HG03565 (cell line): ENCODE results near the gene CENPP.
A peak's percentile ranks its signal among the peaks of the same experiment; 100 is the strongest.

ENCODE experiments used
- ATAC-seq: cut with Tn5 transposase; IDR thresholded peaks from one replicate; pipeline ENCODE4 v1.9.1; 2021; ENCODE audit warnings: mild to moderate bottlenecking, moderate library complexity; ENCODE audit not compliant: unreplicated experiment

Gene CENPP

DNA sequence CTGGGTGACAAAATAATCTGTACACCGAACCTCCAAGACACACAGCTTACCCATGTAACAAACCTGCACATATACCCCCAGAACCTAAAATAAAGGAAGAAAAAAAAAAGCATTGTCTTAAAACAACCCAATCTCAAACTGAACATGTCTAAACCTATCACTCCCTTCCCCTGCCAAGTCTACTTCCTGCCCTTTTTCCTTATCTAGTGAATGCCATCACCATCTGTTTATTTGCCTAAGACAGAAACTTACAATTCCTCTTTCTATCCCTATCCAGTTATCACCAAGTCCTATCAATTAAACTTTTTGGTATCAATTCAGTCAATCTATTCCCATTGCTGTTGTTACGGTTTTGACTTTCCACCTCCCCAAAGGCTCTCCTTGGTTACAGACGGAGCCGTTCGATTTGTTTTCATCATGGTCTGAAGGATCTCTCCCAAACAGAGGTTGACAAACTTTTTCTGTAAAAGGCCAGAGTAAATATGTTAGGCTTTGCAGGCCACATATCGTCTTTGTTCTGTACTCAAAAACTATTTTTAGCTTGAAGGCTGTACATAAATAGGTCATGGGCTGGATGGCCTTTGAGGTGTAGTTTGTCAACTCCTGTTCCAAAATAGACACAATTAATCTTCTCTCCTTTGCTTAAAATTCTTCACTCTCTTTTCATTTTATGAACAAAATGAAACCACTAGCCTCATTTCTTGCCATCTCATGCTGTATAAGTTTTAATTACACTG is 12.7 kb upstream of the CENPP start:
- no peak for ATAC-seq

DNA sequence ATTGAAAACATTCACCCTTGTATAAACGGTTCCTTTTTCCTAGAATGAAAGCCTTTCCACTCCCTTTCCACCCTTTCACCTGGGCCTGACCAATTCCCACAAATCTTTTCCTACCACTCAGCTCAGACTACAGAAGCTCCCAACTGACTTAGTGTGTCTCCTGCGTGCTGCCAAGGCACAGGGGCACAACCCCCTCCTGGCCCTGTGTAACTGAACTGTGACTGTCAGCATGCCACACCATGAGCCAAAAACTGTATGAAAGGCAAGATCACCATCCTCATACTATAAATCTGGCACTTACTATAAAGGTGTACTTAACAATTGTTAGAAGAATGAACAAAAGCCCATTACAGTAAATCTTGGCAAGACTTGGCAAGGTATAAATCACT is 12.1 kb upstream of the CENPP start:
- ATAC-seq = no peak

DNA sequence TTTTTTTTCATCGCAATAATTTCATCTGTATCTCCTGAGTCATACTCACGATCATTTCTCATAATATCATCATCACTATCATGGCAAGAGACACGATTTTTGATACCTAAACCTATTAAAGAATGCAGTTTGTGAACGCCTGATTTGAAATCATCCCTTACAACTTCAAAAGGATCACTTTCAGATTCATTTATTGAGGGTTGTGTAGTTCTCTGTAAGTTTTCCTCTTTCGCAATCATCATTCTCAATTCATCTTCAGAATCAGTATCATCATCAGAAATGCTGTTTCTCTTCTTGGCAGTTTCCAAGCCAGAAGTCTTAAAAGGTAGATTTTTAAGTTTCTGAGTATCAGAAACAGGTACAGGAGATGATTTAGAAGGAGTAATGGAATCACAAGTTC is 10.3 kb upstream of the CENPP start:
- ATAC-seq = no peak

DNA sequence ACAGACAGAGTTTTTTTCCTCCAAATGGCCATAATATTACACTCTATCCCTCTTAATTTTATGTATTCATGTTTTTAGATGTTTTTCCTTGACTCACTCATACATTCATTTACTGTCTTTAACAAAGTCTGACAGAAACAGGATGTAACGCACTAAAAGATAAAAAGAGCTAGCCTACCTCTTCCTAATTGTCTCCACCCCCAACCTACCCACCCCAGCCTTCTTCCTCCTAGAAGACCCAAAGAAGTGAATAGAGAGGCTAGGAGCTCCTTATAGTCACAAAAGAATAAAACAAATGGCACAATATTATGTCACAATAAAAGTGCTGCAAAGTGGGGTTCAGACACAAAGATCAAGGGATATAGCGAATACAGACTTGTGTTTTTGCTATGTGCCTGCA is 1.3 kb upstream of the CENPP start:
- no peak for ATAC-seq

DNA sequence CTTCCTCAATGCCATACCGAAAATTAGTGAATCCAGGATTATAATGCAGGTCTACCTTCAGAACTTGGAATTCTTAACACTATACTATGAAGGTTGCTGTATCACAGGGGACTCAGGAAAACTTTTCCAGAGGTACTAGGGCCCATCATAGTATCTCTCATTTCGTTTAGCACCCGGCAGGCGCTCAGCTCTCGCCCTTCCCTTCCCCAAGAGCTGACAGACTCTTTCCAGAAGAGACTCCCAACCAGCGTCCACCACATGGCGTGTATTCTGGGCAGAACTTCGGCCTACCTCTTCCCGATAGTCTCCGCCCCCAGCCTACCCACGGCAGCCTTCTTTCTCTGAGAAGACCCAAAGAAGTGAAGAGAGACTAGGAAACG is 874 bp upstream of the CENPP start:
- peak; percentile 5 for ATAC-seq

DNA sequence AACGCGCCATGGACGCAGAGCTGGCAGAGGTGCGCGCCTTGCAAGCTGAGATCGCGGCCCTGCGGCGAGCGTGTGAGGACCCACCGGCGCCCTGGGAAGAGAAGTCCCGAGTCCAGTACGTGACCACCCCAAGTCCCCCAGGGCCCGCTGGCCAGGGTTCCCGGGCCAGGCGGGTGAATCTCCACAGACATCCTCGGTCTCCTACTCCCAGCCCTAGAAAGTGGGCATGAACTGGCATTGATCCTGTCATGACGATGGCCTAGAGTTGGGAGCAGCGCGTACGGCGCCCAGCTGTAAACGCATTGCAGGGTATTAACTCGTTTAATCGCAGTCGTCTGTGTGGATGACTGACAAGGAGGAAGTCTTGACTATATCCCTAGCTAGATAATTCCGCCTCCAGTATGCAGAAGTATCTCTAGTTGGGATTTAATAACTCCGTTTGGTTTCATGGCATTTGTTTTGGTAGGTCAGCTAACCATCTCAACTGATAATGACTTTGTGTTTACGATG is 293 bp downstream of the CENPP start:
- ATAC-seq = no peak

DNA sequence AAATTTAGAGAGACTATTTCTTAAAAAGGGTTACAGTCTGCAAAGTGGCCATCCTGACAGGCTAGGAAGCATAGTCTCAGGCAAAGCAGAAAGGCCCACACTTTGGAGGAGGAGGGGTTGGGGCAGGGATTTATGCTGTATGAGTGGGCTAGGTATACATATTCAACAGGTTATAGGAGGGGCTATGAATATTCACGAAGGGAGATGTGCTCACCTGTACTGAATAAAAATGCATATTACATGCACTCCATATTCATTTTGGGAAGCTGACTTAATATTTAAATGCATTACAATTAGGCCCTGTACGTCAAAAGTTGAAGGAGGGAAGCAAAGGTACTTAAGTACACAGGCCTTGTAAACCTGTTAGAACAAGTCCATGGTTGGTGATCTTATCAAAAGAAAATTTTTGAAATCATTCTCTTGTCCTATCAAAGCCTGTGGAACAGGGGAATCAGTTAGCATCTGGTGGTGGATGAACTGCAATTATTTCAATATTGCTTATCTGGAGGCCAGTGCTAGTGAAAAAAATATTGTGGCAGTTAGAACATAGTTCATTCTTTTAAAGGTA is 1.6 kb downstream of the CENPP start:
- ATAC-seq = no peak

DNA sequence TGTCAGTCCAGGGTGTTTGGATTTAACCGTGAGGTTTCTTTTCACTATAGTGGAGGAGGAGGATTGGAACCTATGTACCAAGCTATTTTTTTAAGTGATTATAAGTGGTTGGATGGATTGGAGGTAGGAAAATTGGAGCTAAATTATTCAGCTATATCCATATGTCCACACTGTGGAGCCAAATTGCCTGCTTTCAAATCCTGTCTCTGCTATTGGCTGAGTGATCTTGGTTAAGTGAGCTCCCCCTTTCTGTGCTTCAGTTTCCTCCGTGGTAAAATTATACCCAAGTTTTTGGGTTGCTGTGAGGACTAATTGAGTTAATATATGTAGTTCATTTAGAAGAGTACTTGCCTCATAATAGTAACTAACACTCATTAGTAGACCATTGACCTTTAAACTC is 2.5 kb downstream of the CENPP start:
- ATAC-seq = no peak

DNA sequence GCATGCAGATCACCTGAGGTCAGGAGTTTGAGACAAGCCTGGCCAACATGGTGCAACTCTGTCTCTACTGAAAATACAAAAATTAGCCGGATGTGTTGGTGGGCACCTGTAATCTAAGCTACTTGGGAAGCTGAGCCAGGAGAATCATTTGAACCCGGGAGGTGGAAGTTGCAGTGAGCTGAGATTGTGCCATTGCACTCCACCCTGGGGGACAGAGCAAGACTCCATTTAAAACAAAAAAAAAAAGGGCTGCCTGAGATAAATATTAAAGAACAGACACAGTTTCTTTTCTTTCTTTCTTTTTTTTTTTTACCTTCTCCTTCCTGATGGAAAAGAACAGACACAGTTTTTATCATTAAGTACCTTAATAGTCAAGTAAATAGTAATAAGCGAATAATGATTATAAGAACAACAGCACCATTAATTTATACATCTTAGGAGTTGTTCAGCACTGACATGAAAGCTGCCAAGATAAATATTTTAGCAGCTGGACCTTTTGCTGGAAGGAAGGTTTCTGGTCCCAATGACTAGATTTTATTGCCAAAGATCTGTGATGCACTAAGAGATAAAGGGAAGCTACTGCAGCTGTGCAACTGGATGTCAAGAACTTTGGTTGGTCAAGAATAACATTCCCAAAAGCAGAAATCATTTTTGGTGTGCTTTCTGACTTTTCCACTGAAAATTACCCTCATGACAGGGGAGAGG is 7.0 kb downstream of the CENPP start:
- ATAC-seq = no peak

DNA sequence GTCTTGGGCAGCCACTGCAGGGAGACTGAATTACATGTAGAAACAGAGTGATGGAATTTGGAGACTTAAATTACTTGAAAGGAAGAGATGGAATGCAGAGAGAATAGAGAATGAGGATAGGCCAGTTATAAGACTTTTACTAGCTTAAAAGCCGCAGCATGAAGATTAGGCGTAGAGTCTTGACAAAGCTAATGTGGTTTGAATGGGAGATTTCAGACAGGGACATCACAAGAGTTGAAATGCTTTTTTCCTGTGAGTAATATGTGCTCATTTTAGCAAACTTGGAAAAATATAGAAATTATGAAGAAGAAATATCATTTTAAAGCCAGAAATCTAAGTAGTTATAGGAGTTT is 7.5 kb downstream of the CENPP start:
- ATAC-seq = no peak

DNA sequence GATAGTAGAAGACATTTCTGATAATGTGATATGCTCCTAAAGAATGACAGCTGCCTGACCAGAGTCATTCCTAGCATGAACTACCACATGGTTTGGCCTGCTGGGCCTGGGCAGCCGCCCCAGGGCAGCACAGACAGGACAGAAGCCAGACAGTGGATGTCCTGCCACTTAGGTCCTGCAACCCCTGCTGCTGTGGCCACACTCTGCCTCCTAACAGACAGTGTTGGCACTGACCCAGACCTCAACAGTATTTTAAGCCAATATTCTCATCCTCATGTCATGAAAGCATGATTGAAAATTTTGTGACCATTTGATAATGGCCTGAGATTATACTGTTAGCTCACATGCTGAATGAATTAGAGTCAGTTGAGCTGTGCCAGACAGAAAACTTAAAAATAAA is 15.8 kb downstream of the CENPP start:
- ATAC-seq = no peak

DNA sequence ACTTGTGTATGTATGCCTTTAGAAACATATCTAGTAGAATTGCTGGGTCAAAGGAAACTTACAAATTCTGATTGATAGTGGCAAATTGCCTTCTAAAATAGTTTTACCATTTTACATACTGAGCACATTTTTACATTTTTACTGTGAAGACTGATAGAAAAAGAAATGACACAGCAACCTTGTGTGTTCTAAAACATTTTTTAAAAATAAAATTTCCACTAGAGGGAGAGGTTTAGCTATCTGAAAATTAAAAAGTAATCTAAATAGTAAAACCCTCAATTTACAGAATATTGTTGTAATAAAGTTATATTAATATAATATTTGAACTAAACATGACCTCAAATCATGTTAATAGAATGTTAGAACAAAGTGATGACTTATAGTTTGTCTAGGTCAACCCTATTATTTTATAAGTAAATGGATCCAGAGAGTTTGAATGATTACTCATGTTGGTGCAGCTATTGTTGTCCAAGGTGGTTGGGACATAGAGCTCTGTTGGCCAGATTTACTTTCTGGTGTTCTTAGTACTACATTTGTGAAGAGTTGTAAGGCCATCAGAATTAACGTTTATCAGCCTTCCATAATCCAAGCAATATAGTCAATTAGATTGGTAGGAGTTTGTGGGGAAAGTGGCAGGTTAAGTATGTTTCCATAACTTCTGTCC is 17.2 kb downstream of the CENPP start:
- ATAC-seq = no peak

DNA sequence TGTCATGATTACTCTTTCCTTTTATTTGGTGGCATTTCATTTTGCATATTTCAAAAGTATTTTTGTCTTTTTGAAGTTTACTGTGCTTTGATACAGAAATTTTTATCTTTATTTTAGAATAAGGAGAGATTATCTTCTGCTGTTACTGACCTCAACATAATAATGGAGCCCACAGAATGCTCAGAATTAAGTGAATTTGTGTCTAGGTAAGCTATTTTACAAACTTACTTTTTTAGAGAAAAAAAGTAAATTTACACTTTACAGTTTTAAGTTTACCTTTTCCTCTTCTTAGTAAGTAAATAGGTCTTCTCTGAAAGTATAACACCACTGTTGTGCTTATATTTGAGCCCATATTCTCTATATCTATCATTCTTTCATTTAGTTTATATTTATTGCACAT is 19.8 kb downstream of the CENPP start:
- ATAC-seq = no peak

DNA sequence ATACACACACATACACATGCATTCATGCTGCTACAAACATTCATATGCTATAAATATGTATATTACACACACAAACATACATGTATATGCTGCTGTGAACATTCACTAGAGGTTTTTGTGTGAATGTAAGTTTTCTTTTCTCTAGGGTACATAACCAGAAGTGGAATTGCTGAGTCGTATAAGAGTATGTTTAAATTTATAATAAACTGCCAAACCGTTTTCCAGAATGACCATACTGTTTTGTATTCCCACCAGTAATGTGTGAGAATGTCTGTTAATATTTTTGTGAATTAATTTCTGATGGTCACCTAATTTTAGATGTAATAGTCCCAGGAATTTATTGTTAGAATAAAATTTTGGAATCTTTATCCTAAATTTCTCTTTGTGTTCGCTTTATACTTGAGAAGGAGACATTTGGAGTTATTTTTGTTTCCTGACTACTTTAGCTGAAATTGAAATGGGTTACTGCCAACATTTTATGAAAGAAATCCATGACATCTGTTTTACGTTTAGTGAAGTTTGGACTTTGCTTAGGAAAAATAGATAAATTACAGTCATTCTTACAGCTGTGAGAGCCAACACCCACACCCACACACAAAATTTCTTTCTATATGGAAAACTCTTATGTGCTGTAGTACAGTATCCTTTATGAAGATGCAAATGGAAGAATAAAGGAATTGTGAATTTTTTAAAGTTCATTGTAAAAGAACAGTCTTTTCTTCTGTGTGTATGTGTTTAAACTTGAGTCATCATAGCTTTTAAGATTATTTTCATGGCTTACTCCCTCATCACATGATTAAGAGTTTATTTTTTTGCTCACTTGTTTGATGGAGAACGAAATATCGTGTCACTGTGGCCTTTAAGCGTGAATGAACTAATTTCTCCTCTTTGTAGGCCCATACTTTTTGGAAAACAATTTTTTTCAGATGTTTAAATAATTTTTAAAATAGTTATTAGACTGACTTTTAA is 24.3 kb downstream of the CENPP start:
- ATAC-seq = no peak

DNA sequence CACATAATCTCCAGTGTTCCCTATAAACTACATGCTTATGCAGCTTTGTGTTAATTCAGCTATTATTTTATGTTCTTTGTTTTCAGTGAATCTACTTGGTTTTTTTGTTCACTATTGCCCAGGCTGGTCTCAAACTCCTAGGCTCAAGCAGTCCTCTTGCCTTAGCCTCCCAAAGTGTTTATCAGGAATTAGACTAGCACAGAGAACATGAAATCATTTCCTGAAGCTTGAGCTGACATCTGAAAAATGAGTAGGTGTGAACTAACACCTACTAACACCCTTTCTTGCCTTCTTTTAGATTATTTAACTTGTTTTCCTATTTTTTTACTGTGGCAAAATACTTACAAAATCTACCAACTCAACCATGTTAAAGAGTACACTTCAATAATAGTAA is 25.0 kb downstream of the CENPP start:
- no peak for ATAC-seq

DNA sequence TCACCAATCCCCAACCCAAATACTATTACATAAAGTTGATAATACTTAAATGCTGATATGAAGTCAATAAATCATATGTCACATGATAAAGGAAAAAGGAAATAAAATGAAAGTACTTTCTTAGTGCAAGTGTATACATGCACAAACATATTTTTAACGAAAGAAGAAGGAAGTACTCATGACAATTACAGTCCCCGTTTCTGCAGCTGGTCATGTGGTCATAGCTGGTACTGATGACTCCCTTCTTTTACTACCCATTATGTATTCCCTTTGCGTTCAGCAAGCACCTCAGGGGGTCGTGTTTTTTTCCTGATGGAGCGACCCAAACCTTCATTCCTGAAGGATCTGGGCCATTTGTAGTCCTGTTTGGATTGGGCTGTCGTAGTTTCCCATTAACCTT is 27.3 kb downstream of the CENPP start:
- no peak for ATAC-seq

DNA sequence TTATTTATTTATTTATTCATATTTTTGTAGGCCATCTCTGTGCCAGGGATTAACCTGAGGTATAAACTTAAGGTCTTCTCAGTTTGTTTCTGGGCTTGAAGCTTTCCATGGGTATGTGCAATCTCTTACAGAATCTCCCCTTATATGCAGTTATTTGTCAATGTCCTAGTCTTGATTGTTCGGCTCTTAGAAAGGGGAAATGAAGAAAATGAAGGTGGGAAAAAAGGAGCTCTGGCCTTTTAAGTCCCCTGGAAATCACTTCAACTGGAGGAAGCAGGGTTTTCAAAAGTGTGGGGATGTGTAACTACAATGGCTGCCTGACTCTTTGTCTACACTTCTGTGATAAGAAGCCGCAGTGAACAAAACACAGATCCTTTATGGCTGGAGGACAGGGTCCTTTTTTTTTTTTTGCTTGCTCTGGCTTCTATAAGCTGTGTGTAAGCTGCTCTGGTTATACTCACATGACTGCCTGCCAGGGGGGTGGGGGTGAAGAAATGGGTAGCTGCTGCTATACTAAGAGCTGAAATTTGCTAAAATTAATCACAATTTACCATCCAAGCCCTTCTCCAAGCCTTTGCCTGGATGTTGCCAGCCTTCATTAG is 33.7 kb downstream of the CENPP start:
- no peak for ATAC-seq

DNA sequence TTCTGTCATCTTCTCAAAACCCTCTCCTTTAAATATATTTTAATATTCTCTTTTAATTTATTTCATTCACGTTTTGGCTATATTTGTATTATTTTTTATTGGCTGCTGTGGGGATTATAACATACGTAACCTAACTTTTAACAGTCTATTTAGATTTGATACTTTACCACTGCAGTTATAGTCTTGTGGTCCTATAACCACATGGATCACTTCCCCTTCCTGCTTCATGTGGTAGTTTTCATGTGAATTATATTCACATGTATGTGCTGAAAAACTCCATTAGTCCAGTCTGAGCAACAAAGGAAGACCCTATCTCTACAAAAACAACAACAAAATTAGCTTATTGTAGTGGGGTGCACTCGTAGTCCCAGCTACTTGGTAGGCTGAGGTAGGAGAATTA is 34.3 kb downstream of the CENPP start:
- ATAC-seq = no peak

DNA sequence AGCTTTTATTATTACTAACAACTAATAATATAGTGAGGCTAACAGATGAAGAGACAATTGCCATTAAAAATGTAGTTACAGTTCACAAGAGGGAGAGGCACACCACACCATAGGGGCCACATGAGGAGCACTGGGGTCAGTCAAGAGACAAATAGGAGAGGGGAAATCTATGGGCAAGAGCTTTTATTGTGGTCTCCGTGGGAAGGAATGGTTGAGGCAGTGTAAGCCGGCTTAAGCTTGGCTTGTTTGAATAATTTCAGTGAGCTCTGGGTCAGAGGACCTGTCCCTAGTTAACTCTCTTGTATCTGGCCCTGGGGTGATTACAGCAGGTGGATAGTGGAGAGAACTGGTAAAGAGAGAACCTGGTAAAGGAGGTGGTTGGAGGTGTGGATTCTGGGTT is 43.3 kb downstream of the CENPP start:
- no peak for ATAC-seq

DNA sequence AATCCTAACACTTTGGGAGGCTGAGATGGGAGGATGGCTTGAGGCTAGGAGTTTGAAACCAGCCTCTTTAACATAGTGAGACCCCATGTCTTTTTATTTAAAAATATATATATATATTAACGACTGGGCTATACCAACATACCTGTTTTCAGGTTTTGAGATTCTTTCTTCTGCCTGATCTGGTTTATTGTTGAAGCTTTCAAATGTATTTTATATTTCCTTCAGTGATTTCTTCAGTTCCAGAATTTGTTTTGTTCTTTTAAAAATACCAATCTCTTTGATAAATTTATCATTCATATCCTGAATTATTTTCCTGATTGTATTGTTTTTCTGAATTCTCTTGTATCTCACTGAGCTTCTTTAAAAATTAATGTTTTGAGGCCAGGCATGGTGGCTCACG is 47.4 kb downstream of the CENPP start:
- no peak for ATAC-seq
